Measurements from ENCODE around the gene ZNF212.

DNA sequence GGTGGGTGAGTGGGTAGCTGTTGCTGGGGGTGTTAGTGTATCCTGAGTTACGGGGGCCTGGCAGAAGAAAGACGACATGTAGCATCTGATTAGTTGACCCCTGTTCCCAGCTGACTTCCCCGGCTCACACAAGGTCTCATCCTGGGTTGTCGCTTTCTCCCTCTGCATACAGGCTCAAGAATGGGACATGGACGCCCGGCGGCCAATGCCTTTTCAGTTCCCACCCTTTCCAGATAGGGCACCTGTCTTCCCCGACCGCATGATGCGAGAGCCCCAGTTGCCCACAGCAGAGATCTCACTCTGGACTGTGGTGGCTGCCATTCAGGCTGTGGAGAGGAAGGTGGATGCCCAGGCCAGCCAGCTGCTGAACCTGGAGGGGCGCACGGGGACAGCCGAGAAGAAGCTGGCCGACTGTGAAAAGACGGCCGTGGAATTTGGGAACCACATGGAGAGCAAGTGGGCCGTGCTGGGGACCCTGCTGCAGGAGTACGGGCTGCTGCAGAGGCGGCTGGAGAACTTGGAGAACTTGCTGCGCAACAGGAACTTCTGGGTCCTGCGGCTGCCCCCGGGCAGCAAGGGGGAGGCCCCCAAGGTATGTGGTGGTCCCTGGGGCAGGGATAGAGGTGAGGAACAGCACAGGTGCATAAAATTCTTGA lies 41.2 kb upstream of the ZNF212 start:
- no peak for TF ChIP-seq POLR2AphosphoS5 (IDR thresholded peaks at IDR 0.05; ENCODE audit: borderline replicate concordance, low read depth, low read length)
- TF ChIP-seq EZH2 (IDR thresholded peaks at IDR 0.05): no peak
- no peak for TF ChIP-seq FOXP2 (optimal IDR thresholded peaks at IDR 0.05; ENCODE audit: control extremely low read depth, extremely low read length, insufficient read depth)
